WERI-Rb-1 (cell line): ENCODE data around the gene L1CAM.

Source experiments
- DNase-seq: peaks from one replicate; pipeline ENCODE4 v3.0.0-alpha.2; 2020
- H3K27ac ChIP-seq: fragments of 250-450 bp; sonication (Bioruptor Pico); 2 replicates; pipeline ENCODE4 v1.5.1; 2020; ENCODE audit warnings: mild to moderate bottlenecking, moderate library complexity
- H3K27me3 ChIP-seq: fragments of 250-450 bp; sonication (Bioruptor Pico); 2 replicates; pipeline ENCODE4 v1.5.1; 2021; ENCODE audit warnings: mild to moderate bottlenecking, low read depth, moderate library complexity; ENCODE audit not compliant: insufficient read depth, severe bottlenecking
- H3K36me3 ChIP-seq: fragments of 250-450 bp; sonication (Bioruptor Pico); 2 replicates; pipeline ENCODE4 v1.5.1; 2020; ENCODE audit warnings: mild to moderate bottlenecking, moderate library complexity
- H3K4me3 ChIP-seq: 2 replicates; pipeline ENCODE4 v1.5.1; 2011; ENCODE audit warnings: low read depth, mild to moderate bottlenecking, control low read depth, low read length
- H3K9me3 ChIP-seq: fragments of 250-450 bp; sonication (Bioruptor Pico); 2 replicates; pipeline ENCODE4 v1.5.1; 2021; ENCODE audit warnings: mild to moderate bottlenecking, moderate library complexity; ENCODE audit not compliant: severe bottlenecking
- TF ChIP-seq, protein P1 (sequence below): IDR thresholded peaks from 2 replicates; pipeline ENCODE4 v1.5.1; 2011; ENCODE audit warnings: low read depth, mild to moderate bottlenecking, control low read depth, inconsistent platforms, low read length

L1CAM gene

DNA sequence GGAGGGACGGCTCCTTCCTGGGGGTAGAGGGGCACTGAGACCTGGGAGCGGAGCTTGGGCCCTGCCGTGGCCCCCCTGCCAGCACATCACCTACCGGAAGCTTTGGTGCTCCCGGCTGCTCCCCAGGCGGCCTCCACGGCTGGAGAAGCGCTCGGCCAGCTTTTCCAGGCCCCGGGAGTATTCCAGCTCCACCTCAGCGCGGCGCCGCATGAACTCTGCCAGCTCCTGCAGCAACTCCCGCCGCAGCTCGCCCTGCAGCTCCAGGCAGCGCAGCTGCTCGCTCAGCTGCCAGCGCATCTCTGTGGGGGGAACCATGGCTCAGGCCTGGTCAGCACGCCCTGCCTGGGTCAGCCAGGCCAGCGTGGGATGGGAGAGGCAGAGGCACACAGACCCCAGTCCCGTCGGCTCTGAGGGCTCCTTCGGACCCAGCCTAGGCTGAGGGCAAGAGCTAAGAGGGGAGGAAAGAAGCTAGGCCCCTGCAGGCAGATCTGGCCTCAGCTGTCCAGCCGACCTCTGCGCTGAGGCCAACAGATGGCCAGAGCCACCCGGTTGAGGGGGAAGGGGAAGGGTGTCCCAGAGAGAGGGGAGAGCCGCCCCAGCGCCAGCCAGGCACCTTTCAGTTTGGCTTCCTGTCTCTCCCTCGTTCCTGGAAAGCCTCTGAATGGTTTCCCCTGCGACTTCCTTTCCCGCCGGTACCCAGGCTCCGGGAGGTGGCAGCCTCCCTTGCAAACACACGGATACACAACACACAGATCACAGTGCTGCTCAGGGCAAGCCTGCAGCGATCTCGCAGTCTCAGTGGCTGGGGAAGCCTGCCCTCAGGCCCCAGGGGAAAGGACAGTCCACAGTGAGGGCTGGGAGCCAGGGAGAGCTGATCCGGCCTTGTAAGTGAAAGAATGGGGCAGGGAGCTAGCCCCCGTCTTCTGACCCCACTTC lies 35.8 kb upstream of the L1CAM start:
- Histone ChIP-seq H3K27me3 (peaks cover 15% of the 10 kb centered on the region), H3K27ac (peak overlapping the region; percentile 92), H3K9me3 (no peaks in the 10 kb centered on the region), H3K36me3 (peaks cover 8% of the 10 kb centered on the region), H3K4me3 (peak overlapping the region; percentile 46)
- TF ChIP-seq, protein P1, sequence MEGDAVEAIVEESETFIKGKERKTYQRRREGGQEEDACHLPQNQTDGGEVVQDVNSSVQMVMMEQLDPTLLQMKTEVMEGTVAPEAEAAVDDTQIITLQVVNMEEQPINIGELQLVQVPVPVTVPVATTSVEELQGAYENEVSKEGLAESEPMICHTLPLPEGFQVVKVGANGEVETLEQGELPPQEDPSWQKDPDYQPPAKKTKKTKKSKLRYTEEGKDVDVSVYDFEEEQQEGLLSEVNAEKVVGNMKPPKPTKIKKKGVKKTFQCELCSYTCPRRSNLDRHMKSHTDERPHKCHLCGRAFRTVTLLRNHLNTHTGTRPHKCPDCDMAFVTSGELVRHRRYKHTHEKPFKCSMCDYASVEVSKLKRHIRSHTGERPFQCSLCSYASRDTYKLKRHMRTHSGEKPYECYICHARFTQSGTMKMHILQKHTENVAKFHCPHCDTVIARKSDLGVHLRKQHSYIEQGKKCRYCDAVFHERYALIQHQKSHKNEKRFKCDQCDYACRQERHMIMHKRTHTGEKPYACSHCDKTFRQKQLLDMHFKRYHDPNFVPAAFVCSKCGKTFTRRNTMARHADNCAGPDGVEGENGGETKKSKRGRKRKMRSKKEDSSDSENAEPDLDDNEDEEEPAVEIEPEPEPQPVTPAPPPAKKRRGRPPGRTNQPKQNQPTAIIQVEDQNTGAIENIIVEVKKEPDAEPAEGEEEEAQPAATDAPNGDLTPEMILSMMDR, result peak; percentile 1; the same call in 1 of the 2 replicates
- peak; percentile 85 for DNase-seq

DNA sequence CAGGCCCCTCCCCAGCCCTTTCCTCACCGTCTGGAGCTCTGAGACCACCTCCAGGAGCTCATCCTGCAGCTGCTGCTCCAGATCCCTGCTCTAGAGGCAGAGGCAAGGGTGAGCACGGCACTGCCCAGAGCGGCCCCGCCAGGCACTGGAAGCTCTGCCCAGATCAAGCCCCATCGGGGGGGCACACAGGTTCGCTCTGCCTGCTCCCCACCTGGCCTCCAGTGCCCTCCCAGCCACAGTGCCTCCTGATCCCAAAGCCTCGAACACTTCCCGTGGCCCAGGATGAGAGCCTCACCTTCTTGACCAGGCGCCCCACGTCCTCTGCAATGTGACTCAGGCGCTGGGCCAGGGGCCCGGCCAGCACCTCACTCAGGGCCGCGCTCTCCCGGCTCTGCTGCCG lies 35.1 kb upstream of the L1CAM start:
- Histone ChIP-seq H3K27ac (peak overlapping the region; percentile 92), H3K36me3 (peaks cover 8% of the 10 kb centered on the region), H3K4me3 (peak overlapping the region; percentile 46), H3K27me3 (peaks cover 21% of the 10 kb centered on the region), H3K9me3 (no peaks in the 10 kb centered on the region)
- TF ChIP-seq, protein P1, result no peak
- peak; percentile 37 for DNase-seq

DNA sequence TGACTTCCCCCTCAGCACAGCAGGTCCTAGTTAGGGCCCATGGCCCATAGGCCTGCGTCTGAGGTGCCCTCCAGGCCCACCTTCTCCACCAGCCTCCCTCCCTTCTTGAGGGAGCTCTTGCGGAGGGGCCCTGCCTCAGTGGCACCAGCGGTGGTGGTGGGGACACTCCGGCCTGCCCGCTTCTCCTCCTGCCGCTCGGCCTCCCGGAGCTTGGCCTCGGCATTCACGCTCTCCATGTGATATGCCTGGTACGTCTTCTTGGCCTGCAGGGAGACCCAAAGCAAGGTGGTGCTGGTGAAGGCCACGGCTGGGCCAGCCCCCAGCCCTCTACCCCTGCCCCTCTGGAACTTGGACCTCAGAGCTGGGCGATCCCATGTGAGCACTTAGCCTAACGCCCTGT lies 34.6 kb upstream of the L1CAM start:
- Histone ChIP-seq H3K36me3 (peaks cover 8% of the 10 kb centered on the region), H3K9me3 (no peaks in the 10 kb centered on the region), H3K27me3 (peaks cover 26% of the 10 kb centered on the region), H3K27ac (no peak overlapping the region; the same call in 1 of the 2 replicates), H3K4me3 (no peak overlapping the region)
- TF ChIP-seq, protein P1, result no peak
- no peak for DNase-seq

DNA sequence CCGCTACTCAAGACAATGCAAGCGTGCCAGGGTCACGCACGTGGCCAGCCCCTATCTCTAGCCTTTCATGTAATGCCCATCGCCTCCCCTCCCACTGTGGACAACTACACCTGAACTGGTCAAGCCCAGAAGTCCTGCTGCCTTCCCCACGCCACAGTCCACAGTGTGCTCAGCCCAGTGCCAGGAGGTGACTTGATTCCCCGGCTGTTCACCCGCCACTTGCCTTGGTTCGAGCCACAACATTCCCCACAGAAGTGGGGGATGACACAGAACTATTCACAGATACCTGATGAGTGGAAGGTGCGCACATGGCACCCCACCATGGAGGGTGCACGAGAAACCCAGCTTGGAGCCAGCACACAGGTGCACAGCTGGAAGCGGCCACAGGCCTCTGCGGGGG lies 33.3 kb upstream of the L1CAM start:
- no peak overlapping the region for H3K4me3 ChIP-seq
- TF ChIP-seq, protein P1, result no peak
- no peaks in the 10 kb centered on the region for H3K9me3 ChIP-seq
- H3K27me3 ChIP-seq, result peaks cover 33% of the 10 kb centered on the region
- H3K36me3 ChIP-seq, result peaks cover 8% of the 10 kb centered on the region
- no peak for DNase-seq
- H3K27ac ChIP-seq, result no peak overlapping the region

DNA sequence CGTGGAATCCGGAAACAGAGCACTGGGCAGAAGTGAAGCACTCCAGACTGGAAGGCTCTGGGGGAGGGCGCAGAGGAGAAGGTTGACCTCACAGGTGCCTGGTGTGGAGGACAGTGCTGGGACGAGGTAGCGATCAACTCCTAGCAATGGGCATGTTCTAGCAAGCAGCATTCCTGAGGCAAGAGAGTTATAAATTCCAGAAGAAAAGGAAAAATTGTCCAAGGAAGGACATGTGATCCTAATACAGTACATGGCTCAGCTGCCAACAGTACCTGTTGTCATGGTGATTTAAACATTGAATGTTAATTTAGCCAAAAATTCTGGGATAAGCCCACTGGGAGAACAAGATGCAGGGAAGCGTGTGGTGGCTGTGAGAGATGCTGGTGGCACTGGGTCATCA lies 31.9 kb upstream of the L1CAM start:
- Histone ChIP-seq H3K27me3 (peaks cover 33% of the 10 kb centered on the region), H3K9me3 (no peaks in the 10 kb centered on the region), H3K4me3 (no peak overlapping the region), H3K27ac (no peak overlapping the region), H3K36me3 (peaks cover 8% of the 10 kb centered on the region)
- no peak for DNase-seq
- TF ChIP-seq, protein P1, result no peak
